HepG2 (cell line): ENCODE results near the gene SPAAR. TPM values are rescaled to one million over a fixed set of nuclear protein-coding genes. Genes with fewer than 3 reads are reported as not detected.

ENCODE experiments used
- FOXM1 ChIP-seq: sonication (generic); formaldehyde crosslinking; IDR thresholded peaks from 2 replicates; pipeline ENCODE4 v1.5.0; 2020; ENCODE audit warnings: missing genetic modification reagents
- GABPA ChIP-seq, 2 experiments: IDR thresholded peaks; 2 replicates each; pipeline ENCODE4 v1.6.1; 2011 to 2016; ENCODE audit warnings: low read depth in 2 of 2, low read length in 1 of 2, missing biosample characterization in 1 of 2, missing genetic modification characterization in 1 of 2
- HMGXB3 ChIP-seq: sonication (generic); formaldehyde crosslinking; IDR thresholded peaks from 2 replicates; pipeline ENCODE4 v1.4.0; 2020; ENCODE audit warnings: missing genetic modification reagents, borderline replicate concordance
- HOMEZ ChIP-seq: IDR thresholded peaks from 2 replicates; pipeline ENCODE4 v1.6.1; 2016; ENCODE audit warnings: low read depth
- KLF9 ChIP-seq: IDR thresholded peaks from 2 replicates; pipeline ENCODE4 v1.6.1; 2016; ENCODE audit warnings: low read depth
- MXD4 ChIP-seq: IDR thresholded peaks from 2 replicates; pipeline ENCODE4 v1.6.1; 2016; ENCODE audit warnings: mild to moderate bottlenecking, missing biosample characterization, missing genetic modification reagents
- POGZ ChIP-seq: sonication (generic); formaldehyde crosslinking; IDR thresholded peaks from 2 replicates; pipeline ENCODE4 v1.4.0; 2020; ENCODE audit warnings: mild to moderate bottlenecking, missing genetic modification reagents
- RBFOX2 ChIP-seq: fragments of 200-400 bp; formaldehyde crosslinking; IDR thresholded peaks from 2 replicates; pipeline ENCODE4 v1.6.1; 2017; ENCODE audit warnings: low read depth, mild to moderate bottlenecking, low read length
- SP4 ChIP-seq: sonication (generic); formaldehyde crosslinking; IDR thresholded peaks from 2 replicates; pipeline ENCODE4 v1.8.1; 2023; ENCODE audit warnings: mild to moderate bottlenecking, missing genetic modification reagents
- ZBTB37 ChIP-seq: sonication (generic); formaldehyde crosslinking; IDR thresholded peaks from 2 replicates; pipeline ENCODE4 v1.4.0; 2020; ENCODE audit warnings: mild to moderate bottlenecking, missing genetic modification reagents
- ZNF12 ChIP-seq: sonication (generic); formaldehyde crosslinking; IDR thresholded peaks from 2 replicates; pipeline ENCODE4 v1.5.0; 2020; ENCODE audit warnings: missing genetic modification reagents
- ZNF382 ChIP-seq: sonication (generic); formaldehyde crosslinking; IDR thresholded peaks from 2 replicates; pipeline ENCODE4 v1.5.0; 2020; ENCODE audit warnings: missing genetic modification reagents, mild to moderate bottlenecking, borderline replicate concordance
- ZNF501 ChIP-seq: sonication (generic); formaldehyde crosslinking; IDR thresholded peaks from 2 replicates; pipeline ENCODE4 v1.5.1; 2020; ENCODE audit warnings: mild to moderate bottlenecking, moderate library complexity, missing genetic modification reagents
- ZNF646 ChIP-seq: sonication (generic); formaldehyde crosslinking; IDR thresholded peaks from 2 replicates; pipeline ENCODE4 v1.9.0; 2021; ENCODE audit warnings: mild to moderate bottlenecking, missing genetic modification reagents
- ZNF737 ChIP-seq: sonication (generic); formaldehyde crosslinking; IDR thresholded peaks from 2 replicates; pipeline ENCODE4 v1.5.0; 2020; ENCODE audit warnings: missing genetic modification reagents, mild to moderate bottlenecking, borderline replicate concordance
- polyA plus RNA-seq, 8 experiments: library from polyadenylated mRNA; depleted of rRNA in 3 of 8; stranded (reverse) in 7 of 8; unstranded in 1 of 8; fragments of >200 nt; fragmentation: Illumina TruSeq in 4 of 8; extraction: Trizol in 4 of 8; gene quantifications; 2 replicates each; pipeline versions ENCODE4 v1.2.1 to v1.2.3, GENCODE V29; 2011 to 2016; ENCODE audit warnings: low read depth in 4 of 8, missing spikeins in 1 of 8, mixed read lengths in 1 of 8; ENCODE audit not compliant: insufficient read depth in 1 of 8
- total RNA-seq, 5 experiments: library from RNA; depleted of rRNA; stranded (reverse); fragments of >200 nt; fragmentation: Illumina TruSeq; extraction: Trizol; gene quantifications; 2 replicates each; pipeline ENCODE4 v1.2.3, GENCODE V29; 2016; ENCODE audit warnings: low read depth in 1 of 5

SPAAR gene
- total and polyA plus RNA-seq, 2 of the 13 experiments (the other 11 are each of a cell fraction or from before 2014, with no cell fraction given), result 0.07 TPM; not detected in 1

GRCh38 chr9:35945341-35946018, 36.2 kb downstream of the SPAAR start (continued):
- TF ChIP-seq ZNF737 (CRISPR knock-in tag), result no peak
- peak; percentile 71 for TF ChIP-seq POGZ (CRISPR knock-in tag)
- TF ChIP-seq ZNF12 (CRISPR knock-in tag), result no peak
- peak; percentile 63 for TF ChIP-seq GABPA (IDR thresholded peaks at IDR 0.05; ENCODE audit: low read depth, low read length)
- TF ChIP-seq GABPA (CRISPR knock-in tag; IDR thresholded peaks at IDR 0.05; ENCODE audit: low read depth), result peak; percentile 95
- TF ChIP-seq HMGXB3 (CRISPR knock-in tag), result 0 out of 2 replicates have a peak, but pooled peaks have one; percentile 48
- TF ChIP-seq ZNF646 (CRISPR knock-in tag), result no peak
- no peak for TF ChIP-seq ZNF382 (CRISPR knock-in tag)
- TF ChIP-seq KLF9 (CRISPR knock-in tag), result no peak
- no peak for TF ChIP-seq MXD4 (CRISPR knock-in tag)
- TF ChIP-seq FOXM1, result no peak
- TF ChIP-seq HOMEZ (CRISPR knock-in tag), result peak; percentile 55; the same call in 1 of the 2 replicates
- TF ChIP-seq ZNF501 (CRISPR knock-in tag), result no peak
- no peak for TF ChIP-seq RBFOX2
- no peak for TF ChIP-seq ZBTB37 (CRISPR knock-in tag)
- no peak for TF ChIP-seq SP4 (CRISPR knock-in tag)
